ENCODE data around the gene BRIX1.

Gene BRIX1

GRCh38 chr5:34915139-34915855 is at the start of gene BRIX1, which contains the start of gene RAD1:
BRIX1 (plus strand) TSS chr5:34915711; CDS start chr5:34915739, 28 bp downstream.
RAD1 (minus strand) TSS chr5:34915504; CDS start chr5:34914892, 612 bp downstream.
- peak; percentile 81 for DNase-seq (ENCODE audit: low read depth)

- DNase-seq (ENCODE audit: low read depth) = no peak
Observed at GRCh38 chr5:34866989-34867471, 48.5 kb upstream of the BRIX1 start.

- no peak for DNase-seq (ENCODE audit: low read depth)
Observed at GRCh38 chr5:34867660-34868059, 47.9 kb upstream of the BRIX1 start.

- no peak for DNase-seq (ENCODE audit: low read depth)
Observed at GRCh38 chr5:34868791-34869190, 46.7 kb upstream of the BRIX1 start.

- DNase-seq (ENCODE audit: low read depth) = no peak
Observed at GRCh38 chr5:34869256-34869655, 46.3 kb upstream of the BRIX1 start.

- DNase-seq (ENCODE audit: low read depth) = no peak
Observed at GRCh38 chr5:34870382-34870781, 45.1 kb upstream of the BRIX1 start.

GRCh38 chr5:34876275-34876674 is 39.2 kb upstream of the BRIX1 start:
- no peak for DNase-seq (ENCODE audit: low read depth)

- DNase-seq (ENCODE audit: low read depth) = no peak
Observed at GRCh38 chr5:34881246-34881645, 34.3 kb upstream of the BRIX1 start.

- no peak for DNase-seq (ENCODE audit: low read depth)
Observed at GRCh38 chr5:34886392-34887119, 29.0 kb upstream of the BRIX1 start.

GRCh38 chr5:34889394-34889793 is 26.1 kb upstream of the BRIX1 start:
- no peak for DNase-seq (ENCODE audit: low read depth)

- no peak for DNase-seq (ENCODE audit: low read depth)
Observed at GRCh38 chr5:34891981-34892380, 23.5 kb upstream of the BRIX1 start.

GRCh38 chr5:34892414-34892813 is 23.1 kb upstream of the BRIX1 start:
- DNase-seq (ENCODE audit: low read depth) = no peak

- DNase-seq (ENCODE audit: low read depth) = no peak
Observed at GRCh38 chr5:34894716-34895115, 20.8 kb upstream of the BRIX1 start.

- DNase-seq (ENCODE audit: low read depth) = no peak
Observed at GRCh38 chr5:34895641-34896419, 19.7 kb upstream of the BRIX1 start.

- DNase-seq (ENCODE audit: low read depth) = no peak
Observed at GRCh38 chr5:34897646-34898045, 17.9 kb upstream of the BRIX1 start.

- DNase-seq (ENCODE audit: low read depth) = peak; percentile 44
Observed at GRCh38 chr5:34898258-34898895, 17.1 kb upstream of the BRIX1 start.

- DNase-seq (ENCODE audit: low read depth) = no peak
Observed at GRCh38 chr5:34899066-34899465, 16.4 kb upstream of the BRIX1 start.

- no peak for DNase-seq (ENCODE audit: low read depth)
Observed at GRCh38 chr5:34900652-34901051, 14.9 kb upstream of the BRIX1 start.

- DNase-seq (ENCODE audit: low read depth) = no peak
Observed at GRCh38 chr5:34903260-34903659, 12.3 kb upstream of the BRIX1 start.

GRCh38 chr5:34905564-34905963 is 9.9 kb upstream of the BRIX1 start:
- no peak for DNase-seq (ENCODE audit: low read depth)

- no peak for DNase-seq (ENCODE audit: low read depth)
Observed at GRCh38 chr5:34913072-34913471, 2.4 kb upstream of the BRIX1 start.

- DNase-seq (ENCODE audit: low read depth) = no peak
Observed at GRCh38 chr5:34914671-34915138, 806 bp upstream of the BRIX1 start.

Data from stimulated activated CD8-positive, alpha-beta memory T cell treated with anti-CD3 and anti-CD28 coated beads, Interleukin-15, amount 100 ng/mL, for 1 hour (primary cell).